Breast epithelium (tissue), 4 donors: ENCODE results near the gene LENG1. TPM values are rescaled to one million over a fixed set of nuclear protein-coding genes. Genes with fewer than 3 reads are reported as not detected.
"Not testable (repeated sequence)": the region's sequence is repeated elsewhere in the genome, so short reads cannot be mapped to it uniquely, and the experiment has no call there.

Source experiments
- DNase-seq, 2 donors: peaks; one replicate each; pipeline ENCODE4 v3.0.0-alpha.2; 2019; ENCODE audit warnings: low spot score in 2 of 2
- H3K27ac ChIP-seq, 2 donors: fragments of 200-600 bp; sonication (generic) in 1 of 2; one replicate each; pipeline ENCODE4 v1.5.1; 2016 to 2019; ENCODE audit warnings: mild to moderate bottlenecking in 1 of 2
- H3K27me3 ChIP-seq, 2 donors: fragments of 200-600 bp; sonication (generic) in 1 of 2; one replicate each; pipeline versions ENCODE4 v1.5.1 to v1.6.0; 2017 to 2019; ENCODE audit warnings: control low read depth in 1 of 2, mild to moderate bottlenecking in 1 of 2
- H3K36me3 ChIP-seq: fragments of 200-600 bp; one replicate; pipeline ENCODE4 v1.5.1; 2019
- H3K4me1 ChIP-seq, 2 donors: fragments of 200-600 bp; sonication (generic); one replicate each; pipeline ENCODE4 v1.5.1; 2016 to 2019; ENCODE audit warnings: control low read depth in 1 of 2
- H3K4me3 ChIP-seq, 3 donors: fragments of 200-600 bp; sonication (generic); 1 replicate in 2 of 3; 2 replicates in 1 of 3; pipeline ENCODE4 v1.5.1; 2016 to 2019; ENCODE audit warnings: mild to moderate bottlenecking in 3 of 3, moderate library complexity in 2 of 3
- H3K9me3 ChIP-seq, 2 donors: fragments of 200-600 bp; sonication (generic) in 1 of 2; one replicate each; pipeline ENCODE4 v1.5.1; 2016 to 2019; ENCODE audit warnings: control low read depth in 1 of 2
- CTCF ChIP-seq, 3 donors: fragments of 450-650 bp; IDR thresholded peaks; one replicate each; pipeline ENCODE4 v1.5.1; 2016 to 2017; ENCODE audit warnings: antibody characterized with exemption in 3 of 3, mild to moderate bottlenecking in 3 of 3, moderate library complexity in 3 of 3
- POLR2A ChIP-seq: fragments of 450-650 bp; IDR thresholded peaks from one replicate; pipeline ENCODE4 v1.6.1; 2016; ENCODE audit warnings: antibody characterized with exemption, mild to moderate bottlenecking, moderate library complexity
- POLR2AphosphoS5 ChIP-seq, 3 donors: sonication (generic); formaldehyde crosslinking; IDR thresholded peaks; one replicate each; pipeline ENCODE4 v1.6.1; 2017; ENCODE audit warnings: antibody characterized with exemption in 3 of 3
- intact Hi-C: fragments of 100-400 bp; cut with DNase I; formaldehyde crosslinking; loops from one replicate; pipeline ENCODE4 v1.15.1; 2023; ENCODE audit warnings: low total_unique reads
- total RNA-seq, 3 donors: library from RNA; depleted of rRNA; stranded (reverse); fragments of >200 nt; gene quantifications; one replicate each; pipeline ENCODE4 v1.1.0, GENCODE V29; 2016

Gene LENG1
- total RNA-seq = 1 to 10 TPM; 6.4 to 8.5 (median 8.0) TPM

GRCh38 chr19:54159352-54160181 is at the start of gene LENG1:
Gene LENG1 (minus strand): TSS chr19:54159721. CDS start chr19:54159695, 26 bp downstream.
- H3K4me1 ChIP-seq = peaks cover 0 to 7% of the 10 kb centered on the region in 2 donors

GRCh38 chr19:54208784-54209057 is 49.2 kb upstream of the LENG1 start:
- intact Hi-C loops = loop anchor here (1.0 kb wide), 1 partner anchor 25 kb away; no protein-coding TSS in a partner anchor
- H3K4me1 ChIP-seq = peaks cover 0 to 16% of the 10 kb centered on the region in 2 donors
- no peak for DNase-seq
- peaks cover 4% of the 10 kb centered on the region for H3K36me3 ChIP-seq
- H3K4me3 ChIP-seq = no peak overlapping the region
- no peaks in the 10 kb centered on the region for H3K27me3 ChIP-seq
- peak overlapping the region; percentile 71 to 96 for H3K27ac ChIP-seq
- no peak for TF ChIP-seq CTCF (IDR thresholded peaks at IDR 0.05)
- TF ChIP-seq POLR2AphosphoS5 (IDR thresholded peaks at IDR 0.05) = no peak
- TF ChIP-seq POLR2A = no peak
- H3K9me3 ChIP-seq = no peaks in the 10 kb centered on the region

More at GRCh38 chr19:54159352-54160181, at the start of gene LENG1:
- intact Hi-C loops = loop anchor here (5.0 kb wide), 1 partner anchor 1442 kb away; no protein-coding TSS in a partner anchor
- Histone ChIP-seq H3K27ac (peak within 1 kb of the TSS; percentile 92 to 97), H3K9me3 (no peaks in the 10 kb centered on the region), H3K27me3 (no peaks in the 10 kb centered on the region), H3K36me3 (no peaks in the 10 kb centered on the region), H3K4me3 (peak within 1 kb of the TSS; percentile 65 to 88 (median 78))
- DNase-seq = peak; percentile 100
- TF ChIP-seq POLR2AphosphoS5 (IDR thresholded peaks at IDR 0.05) (peak; percentile 88 to 98 (median 98)), POLR2A (peak; percentile 45), CTCF (IDR thresholded peaks at IDR 0.05) (peak in 2 of 3 donors; percentile 23 to 43)

GRCh38 chr19:54207983-54208783 is 48.7 kb upstream of the LENG1 start:
- peaks cover 0 to 18% of the 10 kb centered on the region in 2 donors for H3K4me1 ChIP-seq
- peak overlapping the region in 1 of 3 donors; percentile 45 for H3K4me3 ChIP-seq
- intact Hi-C loops = loop anchor here (1.0 kb wide), 1 partner anchor 25 kb away; no protein-coding TSS in a partner anchor
- H3K36me3 ChIP-seq = peaks cover 4% of the 10 kb centered on the region
- no peaks in the 10 kb centered on the region for H3K9me3 ChIP-seq
- peak in 1 of 2 donors; percentile 62 for DNase-seq
- TF ChIP-seq CTCF (IDR thresholded peaks at IDR 0.05) = no peak
- TF ChIP-seq POLR2AphosphoS5 (IDR thresholded peaks at IDR 0.05) = peak; percentile 36 to 77 (median 62)
- TF ChIP-seq POLR2A = no peak
- H3K27ac ChIP-seq = peak overlapping the region; percentile 73 to 96
- H3K27me3 ChIP-seq = no peaks in the 10 kb centered on the region

- Histone ChIP-seq H3K36me3 (peaks cover 4% of the 10 kb centered on the region), H3K4me1 (peaks cover under 1 to 18% of the 10 kb centered on the region in 2 donors)
Observed at GRCh38 chr19:54207676-54207982, 48.1 kb upstream of the LENG1 start.

GRCh38 chr19:54207193-54207592 is 47.7 kb upstream of the LENG1 start:
- H3K27me3 ChIP-seq, DNase-seq, H3K9me3 ChIP-seq, intact Hi-C loops, H3K36me3 ChIP-seq: not testable (repeated sequence)
- peak overlapping the region; percentile 73 to 96 for H3K27ac ChIP-seq
- peaks cover 5 to 18% of the 10 kb centered on the region in 2 donors for H3K4me1 ChIP-seq
- peak overlapping the region in 1 of 3 donors; percentile 45 for H3K4me3 ChIP-seq

More at GRCh38 chr19:54207676-54207982, 48.1 kb upstream of the LENG1 start:
- TF ChIP-seq POLR2AphosphoS5 (IDR thresholded peaks at IDR 0.05) (no peak), CTCF (IDR thresholded peaks at IDR 0.05) (no peak), POLR2A (no peak)
- DNase-seq = no peak
- Histone ChIP-seq H3K9me3 (no peaks in the 10 kb centered on the region), H3K27ac (peak overlapping the region; percentile 73 to 96), H3K27me3 (no peaks in the 10 kb centered on the region), H3K4me3 (peak overlapping the region in 1 of 3 donors; percentile 45)
- intact Hi-C loops = no loop called here
